Keratinocyte (primary cell): ENCODE results near the gene RHD.
"Not testable (repeated sequence)": the region's sequence is repeated elsewhere in the genome, so short reads cannot be mapped to it uniquely, and the experiment has no call there.

Experiments used
- EZH2 ChIP-seq: IDR thresholded peaks from one replicate; pipeline ENCODE4 v1.6.1; 2012; ENCODE audit warnings: inconsistent platforms, mild to moderate bottlenecking, low read length, moderate library complexity
- TF ChIP-seq, protein P1 (sequence below), 3 experiments: IDR thresholded peaks in 1 of 3; conservative IDR thresholded peaks in 1 of 3; optimal IDR thresholded peaks in 1 of 3; 2 replicates in 2 of 3; 3 replicates in 1 of 3; pipeline versions ENCODE3 to v1.5.1; 2011; ENCODE audit warnings: low read length in 3 of 3, mild to moderate bottlenecking in 3 of 3, moderate library complexity in 2 of 3, control low read depth in 1 of 3, inconsistent platforms in 1 of 3; ENCODE audit not compliant: insufficient read depth in 2 of 3; ENCODE audit errors: extremely low read depth in 1 of 3

GRCh38 chr1:25308168-25308567 lies 35.9 kb downstream of the RHD start:
- TF ChIP-seq, protein P1, sequence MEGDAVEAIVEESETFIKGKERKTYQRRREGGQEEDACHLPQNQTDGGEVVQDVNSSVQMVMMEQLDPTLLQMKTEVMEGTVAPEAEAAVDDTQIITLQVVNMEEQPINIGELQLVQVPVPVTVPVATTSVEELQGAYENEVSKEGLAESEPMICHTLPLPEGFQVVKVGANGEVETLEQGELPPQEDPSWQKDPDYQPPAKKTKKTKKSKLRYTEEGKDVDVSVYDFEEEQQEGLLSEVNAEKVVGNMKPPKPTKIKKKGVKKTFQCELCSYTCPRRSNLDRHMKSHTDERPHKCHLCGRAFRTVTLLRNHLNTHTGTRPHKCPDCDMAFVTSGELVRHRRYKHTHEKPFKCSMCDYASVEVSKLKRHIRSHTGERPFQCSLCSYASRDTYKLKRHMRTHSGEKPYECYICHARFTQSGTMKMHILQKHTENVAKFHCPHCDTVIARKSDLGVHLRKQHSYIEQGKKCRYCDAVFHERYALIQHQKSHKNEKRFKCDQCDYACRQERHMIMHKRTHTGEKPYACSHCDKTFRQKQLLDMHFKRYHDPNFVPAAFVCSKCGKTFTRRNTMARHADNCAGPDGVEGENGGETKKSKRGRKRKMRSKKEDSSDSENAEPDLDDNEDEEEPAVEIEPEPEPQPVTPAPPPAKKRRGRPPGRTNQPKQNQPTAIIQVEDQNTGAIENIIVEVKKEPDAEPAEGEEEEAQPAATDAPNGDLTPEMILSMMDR (optimal IDR thresholded peaks at IDR 0.05 in 1 of 3, IDR thresholded peaks at IDR 0.05 in 1 of 3, conservative IDR thresholded peaks at IDR 0.05 in 1 of 3; ENCODE audit: extremely low read depth in 1 of 3, insufficient read depth in 2 of 3, low read length in 3 of 3) = not testable (repeated sequence)
- TF ChIP-seq EZH2 = not testable (repeated sequence)
